Activated CD8-positive, alpha-beta T cell treated with anti-CD3 and anti-CD28 coated beads for 36 hours (primary cell): Measurements from ENCODE around the gene MT3. TPM values are rescaled to one million over a fixed set of nuclear protein-coding genes. Genes with fewer than 3 reads are reported as not detected.

Source experiments
- ATAC-seq: fragments of 200-7000 bp; cut with Tn5 transposase; one replicate; pipeline ENCODE4 v1.10.0; 2021; ENCODE audit warnings: mild to moderate bottlenecking, moderate library complexity
- CTCF ChIA-PET: fragments of 350-600 bp; sonication (Branson Sonifier 250); formaldehyde crosslinking; loops from one replicate; lab custom pipeline; 2021; ENCODE audit warnings: antibody characterized with exemption; lab: Charles Lee
- POLR2A ChIA-PET: fragments of 350-600 bp; sonication (Branson Sonifier 250); formaldehyde crosslinking; loops from one replicate; lab custom pipeline; 2021; ENCODE audit warnings: antibody characterized with exemption; lab: Charles Lee
- DNase-seq: peaks from one replicate; pipeline ENCODE4 v3.0.0-alpha.2; 2020
- H3K27ac Mint-ChIP-seq: one replicate; pipeline ENCODE4 v1.8.0; 2021; ENCODE audit warnings: mild to moderate bottlenecking, mixed read lengths
- H3K27me3 Mint-ChIP-seq: one replicate; pipeline ENCODE4 v1.8.0; 2021; ENCODE audit warnings: mixed read lengths
- H3K36me3 Mint-ChIP-seq: one replicate; pipeline ENCODE4 v1.8.0; 2021; ENCODE audit warnings: low read depth, mixed read lengths
- H3K4me1 Mint-ChIP-seq: one replicate; pipeline ENCODE4 v1.8.0; 2021; ENCODE audit warnings: low read depth, mixed read lengths
- H3K4me3 Mint-ChIP-seq: one replicate; pipeline ENCODE4 v1.8.0; 2021; ENCODE audit warnings: mild to moderate bottlenecking, moderate library complexity, mixed read lengths
- H3K9me3 Mint-ChIP-seq: one replicate; pipeline ENCODE4 v1.8.0; 2021; ENCODE audit warnings: mixed read lengths
- CTCF ChIP-seq: fragments of 200-600 bp; IDR thresholded peaks from one replicate; pipeline ENCODE4 v1.8.0; 2022; ENCODE audit warnings: antibody characterized with exemption, mild to moderate bottlenecking
- intact Hi-C: fragments of 100-400 bp; cut with micrococcal nuclease; formaldehyde crosslinking; loops from one replicate; pipeline ENCODE4 v1.10.0; 2022
- total RNA-seq, 2 experiments: library from RNA; stranded (reverse); gene quantifications; one replicate each; pipeline ENCODE4 v1.2.3, GENCODE V29; 2021

MT3 gene
- total RNA-seq, 2 experiments from 2014 or later = 30.7 to 33.6 TPM

GRCh38 chr16:56613706-56614105 is 24.4 kb downstream of the MT3 start:
- TF ChIP-seq CTCF = no peak
- peak overlapping the region; percentile 69 for H3K27ac Mint-ChIP-seq
- POLR2A ChIA-PET = interaction anchor here (0.7 to 1.2 kb wide), 2 partner anchors 12 to 452 kb away, joined by 3 to 4 read pairs; partner anchors contain the start of gene MT1E
- DNase-seq = no peak
- ATAC-seq = no peak
- peaks cover 71% of the 10 kb centered on the region for H3K4me1 Mint-ChIP-seq
- intact Hi-C loops = loop anchor here (5.0 kb wide), 1 partner anchor 69 kb away; the partner anchor contains the start of gene MT1X
- H3K4me3 Mint-ChIP-seq = no peak overlapping the region
- H3K36me3 Mint-ChIP-seq = peaks cover 2% of the 10 kb centered on the region
- H3K9me3 Mint-ChIP-seq = no peaks in the 10 kb centered on the region
- CTCF ChIA-PET = interaction anchor here (2.6 kb wide), 1 partner anchor 17 kb away, joined by 6 read pairs; no protein-coding TSS in a partner anchor
- peaks cover 12% of the 10 kb centered on the region for H3K27me3 Mint-ChIP-seq

- Mint-ChIP-seq H3K36me3 (no peaks in the 10 kb centered on the region), H3K4me3 (no peak overlapping the region), H3K27ac (peak overlapping the region; percentile 69), H3K27me3 (peaks cover 12% of the 10 kb centered on the region), H3K4me1 (peaks cover 65% of the 10 kb centered on the region), H3K9me3 (no peaks in the 10 kb centered on the region)
- no peak for TF ChIP-seq CTCF
- POLR2A ChIA-PET = interaction anchor here (0.6 to 1.3 kb wide), 3 partner anchors 9 to 66 kb away, joined by 3 read pairs; partner anchors contain the start of gene MT1E
- intact Hi-C loops = loop anchor here (5.0 kb wide), 1 partner anchor 68 kb away; the partner anchor contains the start of gene MT1X
- ATAC-seq (peak; percentile 64), DNase-seq (peak; percentile 72)
- CTCF ChIA-PET = interaction anchor here (2.6 kb wide), 1 partner anchor 16 kb away, joined by 6 read pairs; no protein-coding TSS in a partner anchor
These were observed 25.2 kb downstream of the MT3 start for GRCh38 chr16:56614549-56614991.

GRCh38 chr16:56615353-56615752 is 26.0 kb downstream of the MT3 start:
- Mint-ChIP-seq H3K9me3 (no peaks in the 10 kb centered on the region), H3K27me3 (peaks cover 12% of the 10 kb centered on the region), H3K4me1 (peaks cover 59% of the 10 kb centered on the region), H3K4me3 (no peak overlapping the region), H3K27ac (no peak overlapping the region), H3K36me3 (no peaks in the 10 kb centered on the region)
- ChIA-PET POLR2A (interaction anchor here (0.6 to 1.3 kb wide), 3 partner anchors 9 to 67 kb away, joined by 3 read pairs; no protein-coding TSS in a partner anchor), CTCF (interaction anchor here (2.6 kb wide), 1 partner anchor 15 kb away, joined by 6 read pairs; no protein-coding TSS in a partner anchor)
- intact Hi-C loops = no loop called here
- DNase-seq = no peak
- no peak for ATAC-seq
- TF ChIP-seq CTCF = no peak

- intact Hi-C loops = no loop called here
- POLR2A ChIA-PET = no interaction called here
- TF ChIP-seq CTCF = no peak
- ATAC-seq = no peak
- Mint-ChIP-seq H3K27me3 (peaks cover 12% of the 10 kb centered on the region), H3K27ac (no peak overlapping the region), H3K4me3 (peak overlapping the region; percentile 66), H3K4me1 (peaks cover 46% of the 10 kb centered on the region), H3K9me3 (no peaks in the 10 kb centered on the region), H3K36me3 (no peaks in the 10 kb centered on the region)
- no peak for DNase-seq
- CTCF ChIA-PET = interaction anchor here (0.8 to 2.4 kb wide), 3 partner anchors 9 to 16 kb away, joined by 3 to 11 read pairs (median 3); partner anchors contain the start of gene MT1E
These were observed 27.4 kb downstream of the MT3 start for GRCh38 chr16:56616608-56617211.
